ENCODE data around the gene SPANXN4. TPM values are rescaled to one million over a fixed set of nuclear protein-coding genes. Genes with fewer than 3 reads are reported as not detected.

SPANXN4 gene, protein sequence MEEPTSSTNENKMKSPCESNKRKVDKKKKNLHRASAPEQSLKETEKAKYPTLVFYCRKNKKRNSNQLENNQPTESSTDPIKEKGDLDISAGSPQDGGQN
- not detected in 2 replicates for total RNA-seq (2021)
- not detected for Bru-seq, nascent RNA
- BruChase-seq, experiment 1, labeled RNA remaining after a 2-hour chase, result not detected
- not detected for BruChase-seq, experiment 2, labeled RNA remaining after a 6-hour chase
- long read RNA-seq, result 0 reads

DNA sequence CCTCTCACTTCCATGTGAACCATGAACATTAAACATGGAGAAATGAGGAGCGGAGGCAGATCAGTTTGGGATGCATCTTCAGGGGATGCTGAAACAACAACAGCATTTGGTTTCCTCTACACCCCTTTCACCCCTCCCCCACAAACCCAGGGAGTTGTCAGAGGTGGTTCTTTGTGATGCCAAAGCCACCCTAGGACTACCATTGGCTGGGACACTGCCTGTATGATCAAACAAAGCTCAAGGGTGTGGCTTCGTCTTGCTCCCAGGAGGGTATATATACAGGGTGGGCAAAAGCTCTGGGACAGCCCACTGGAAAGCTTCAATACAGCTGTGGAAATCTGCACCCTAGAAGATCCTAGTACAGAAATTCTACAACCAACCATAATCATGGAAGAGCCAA lies at the start of gene SPANXN4:
SPANXN4 (plus strand) TSS at position 301 of the 400 bp plus-strand sequence; CDS start at position 388, 87 bp downstream.
- CTCF ChIA-PET, result no interaction called here
- BruUV-seq (replicated peaks), result no TSS peak
- DNase-seq (ENCODE audit: low spot score), result no peak
- no peak for TF ChIP-seq EZH2 (IDR thresholded peaks at IDR 0.05; ENCODE audit: borderline replicate concordance, low read depth, low read length, poor library complexity, severe bottlenecking)
- TF ChIP-seq, protein P1, sequence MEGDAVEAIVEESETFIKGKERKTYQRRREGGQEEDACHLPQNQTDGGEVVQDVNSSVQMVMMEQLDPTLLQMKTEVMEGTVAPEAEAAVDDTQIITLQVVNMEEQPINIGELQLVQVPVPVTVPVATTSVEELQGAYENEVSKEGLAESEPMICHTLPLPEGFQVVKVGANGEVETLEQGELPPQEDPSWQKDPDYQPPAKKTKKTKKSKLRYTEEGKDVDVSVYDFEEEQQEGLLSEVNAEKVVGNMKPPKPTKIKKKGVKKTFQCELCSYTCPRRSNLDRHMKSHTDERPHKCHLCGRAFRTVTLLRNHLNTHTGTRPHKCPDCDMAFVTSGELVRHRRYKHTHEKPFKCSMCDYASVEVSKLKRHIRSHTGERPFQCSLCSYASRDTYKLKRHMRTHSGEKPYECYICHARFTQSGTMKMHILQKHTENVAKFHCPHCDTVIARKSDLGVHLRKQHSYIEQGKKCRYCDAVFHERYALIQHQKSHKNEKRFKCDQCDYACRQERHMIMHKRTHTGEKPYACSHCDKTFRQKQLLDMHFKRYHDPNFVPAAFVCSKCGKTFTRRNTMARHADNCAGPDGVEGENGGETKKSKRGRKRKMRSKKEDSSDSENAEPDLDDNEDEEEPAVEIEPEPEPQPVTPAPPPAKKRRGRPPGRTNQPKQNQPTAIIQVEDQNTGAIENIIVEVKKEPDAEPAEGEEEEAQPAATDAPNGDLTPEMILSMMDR (conservative IDR thresholded peaks at IDR 0.05; ENCODE audit: low read depth, low read length), result no peak
- Histone ChIP-seq H3K27me3 (replicated peaks; ENCODE audit: insufficient read depth, low read depth, low read length, poor library complexity) (no peaks in the 10 kb centered on the region), H3K4me3 (ENCODE audit: low read depth, low read length, poor library complexity, severe bottlenecking) (no peak within 1 kb of the TSS), H3K27ac (ENCODE audit: low read depth, low read length, poor library complexity, severe bottlenecking) (no peak within 1 kb of the TSS), H3K4me1 (ENCODE audit: insufficient read depth, low read length, poor library complexity, severe bottlenecking) (no peaks in the 10 kb centered on the region), H3K36me3 (ENCODE audit: insufficient read depth, low read length, poor library complexity, severe bottlenecking) (no peaks in the 10 kb centered on the region), H3K9me3 (ENCODE audit: low read depth, low read length, poor library complexity, severe bottlenecking) (peaks cover 15% of the 10 kb centered on the region)
- intact Hi-C loops (cut with micrococcal nuclease; ENCODE audit: unreplicated experiment), result no loop called here
- POLR2A ChIA-PET (ENCODE audit: low non-redundant PET), result no interaction called here

DNA sequence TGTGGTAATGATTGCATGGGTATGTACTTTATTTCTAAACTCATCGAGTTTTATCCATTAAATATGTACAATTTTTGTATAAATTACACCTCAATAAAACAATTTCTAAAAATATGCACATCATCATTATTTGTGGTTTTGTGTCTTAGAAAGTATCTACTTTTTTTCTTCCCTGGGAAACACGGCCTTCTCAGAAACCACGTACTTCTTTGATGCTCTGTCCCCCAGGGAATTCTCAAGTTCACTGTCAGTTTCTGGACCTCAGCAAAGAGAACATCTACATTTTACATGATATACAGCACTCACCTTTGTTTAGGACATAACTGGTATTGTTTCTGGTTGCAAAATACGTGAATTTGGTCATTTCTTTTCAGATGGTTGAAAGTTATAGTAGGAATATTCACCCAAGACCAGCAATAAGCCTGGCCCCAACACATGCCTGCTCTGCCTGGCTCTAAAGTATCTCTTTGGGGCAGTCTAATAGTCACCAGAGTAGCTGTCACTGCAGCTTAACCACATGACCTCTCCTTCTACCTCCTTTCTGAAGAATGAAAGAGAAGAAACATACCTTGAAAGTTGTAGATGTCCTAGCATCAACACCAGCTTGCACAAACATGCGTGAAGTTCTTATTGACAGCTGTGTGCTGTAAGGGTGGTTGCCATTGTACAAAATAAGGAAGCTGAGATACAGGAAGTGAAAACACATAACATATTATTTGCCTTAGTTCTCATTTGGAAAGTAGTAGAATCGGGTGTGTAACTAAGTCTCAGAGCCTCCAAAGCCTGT lies 48.4 kb upstream of the SPANXN4 start:
- Histone ChIP-seq H3K36me3 (ENCODE audit: insufficient read depth, low read length, poor library complexity, severe bottlenecking) (no peaks in the 10 kb centered on the region), H3K4me3 (ENCODE audit: low read depth, low read length, poor library complexity, severe bottlenecking) (no peak overlapping the region), H3K27me3 (replicated peaks; ENCODE audit: insufficient read depth, low read depth, low read length, poor library complexity) (no peaks in the 10 kb centered on the region), H3K4me1 (ENCODE audit: insufficient read depth, low read length, poor library complexity, severe bottlenecking) (no peaks in the 10 kb centered on the region), H3K27ac (ENCODE audit: low read depth, low read length, poor library complexity, severe bottlenecking) (no peak overlapping the region), H3K9me3 (ENCODE audit: low read depth, low read length, poor library complexity, severe bottlenecking) (peaks cover 4% of the 10 kb centered on the region)
- no TSS peak for BruUV-seq (replicated peaks)
- intact Hi-C loops (cut with micrococcal nuclease; ENCODE audit: unreplicated experiment), result no loop called here
- no peak for DNase-seq (ENCODE audit: low spot score)
- ChIA-PET POLR2A (ENCODE audit: low non-redundant PET) (no interaction called here), CTCF (no interaction called here)
- TF ChIP-seq, protein P1 (conservative IDR thresholded peaks at IDR 0.05; ENCODE audit: low read depth, low read length), result no peak
- no peak for TF ChIP-seq EZH2 (IDR thresholded peaks at IDR 0.05; ENCODE audit: borderline replicate concordance, low read depth, low read length, poor library complexity, severe bottlenecking)

DNA sequence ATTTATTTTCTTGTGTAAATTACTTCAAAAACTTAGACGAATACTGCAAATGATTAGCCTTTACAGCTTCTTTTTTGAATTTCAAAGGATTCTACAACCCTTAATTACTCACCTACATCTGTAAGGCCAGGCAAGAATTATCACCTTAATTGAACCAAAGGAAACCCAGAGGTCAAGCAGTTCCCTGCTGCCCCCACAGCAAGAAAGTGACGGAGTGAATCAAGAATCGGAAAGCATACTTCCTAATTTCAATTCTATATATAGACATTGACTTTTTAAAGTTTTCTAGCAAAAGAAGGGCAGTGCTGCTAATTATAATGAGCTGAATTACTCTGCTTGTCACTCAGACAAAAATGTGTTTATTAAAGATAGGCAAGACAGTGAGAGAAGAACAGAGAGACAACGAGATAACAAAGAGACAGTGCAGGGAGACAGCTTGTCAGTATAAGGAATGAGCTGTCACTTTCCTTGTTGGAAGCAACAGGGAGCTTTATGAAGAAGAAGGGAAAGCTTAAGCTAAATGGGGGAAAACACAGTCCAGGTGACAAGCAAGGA lies 47.5 kb upstream of the SPANXN4 start:
- Histone ChIP-seq H3K9me3 (ENCODE audit: low read depth, low read length, poor library complexity, severe bottlenecking) (peaks cover 4% of the 10 kb centered on the region), H3K4me3 (ENCODE audit: low read depth, low read length, poor library complexity, severe bottlenecking) (no peak overlapping the region), H3K36me3 (ENCODE audit: insufficient read depth, low read length, poor library complexity, severe bottlenecking) (no peaks in the 10 kb centered on the region), H3K27ac (ENCODE audit: low read depth, low read length, poor library complexity, severe bottlenecking) (no peak overlapping the region), H3K4me1 (ENCODE audit: insufficient read depth, low read length, poor library complexity, severe bottlenecking) (no peaks in the 10 kb centered on the region), H3K27me3 (replicated peaks; ENCODE audit: insufficient read depth, low read depth, low read length, poor library complexity) (no peaks in the 10 kb centered on the region)
- no TSS peak for BruUV-seq (replicated peaks)
- DNase-seq (ENCODE audit: low spot score), result no peak
- intact Hi-C loops (cut with micrococcal nuclease; ENCODE audit: unreplicated experiment), result no loop called here
- TF ChIP-seq, protein P1 (conservative IDR thresholded peaks at IDR 0.05; ENCODE audit: low read depth, low read length), result no peak
- TF ChIP-seq EZH2 (IDR thresholded peaks at IDR 0.05; ENCODE audit: borderline replicate concordance, low read depth, low read length, poor library complexity, severe bottlenecking), result no peak
- ChIA-PET POLR2A (ENCODE audit: low non-redundant PET) (no interaction called here), CTCF (no interaction called here)

All from A673 (cell line).